HG03196 (cell line): ENCODE results near the gene CHRNB2.

Experiments
- ATAC-seq: cut with Tn5 transposase; IDR thresholded peaks from one replicate; pipeline ENCODE4 v1.9.1; 2021; ENCODE audit not compliant: unreplicated experiment

The CHRNB2 gene

DNA sequence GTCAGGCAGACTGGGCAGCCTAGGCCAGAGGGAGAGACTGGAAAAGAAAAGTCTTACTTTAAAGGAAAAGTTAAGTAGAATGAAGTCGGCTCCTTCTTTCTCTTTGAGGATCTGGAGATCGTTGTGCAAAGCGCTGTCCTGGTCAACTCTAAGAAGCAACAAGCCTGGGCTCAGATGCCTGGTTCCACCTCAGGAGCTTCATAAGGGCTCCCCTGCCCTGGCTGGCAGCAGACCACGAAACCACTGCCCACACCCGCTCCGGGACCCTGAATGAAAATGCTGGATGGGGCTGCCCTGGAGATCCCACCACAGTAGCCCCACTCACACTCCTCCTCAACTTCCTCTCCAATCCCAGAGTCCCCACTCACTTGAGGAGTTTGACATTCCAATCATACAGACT, 15.5 kb upstream of the CHRNB2 start:
- ATAC-seq = no peak

GRCh38 chr1:154553056-154554030, 14.2 kb upstream of the CHRNB2 start:
- ATAC-seq = no peak

DNA sequence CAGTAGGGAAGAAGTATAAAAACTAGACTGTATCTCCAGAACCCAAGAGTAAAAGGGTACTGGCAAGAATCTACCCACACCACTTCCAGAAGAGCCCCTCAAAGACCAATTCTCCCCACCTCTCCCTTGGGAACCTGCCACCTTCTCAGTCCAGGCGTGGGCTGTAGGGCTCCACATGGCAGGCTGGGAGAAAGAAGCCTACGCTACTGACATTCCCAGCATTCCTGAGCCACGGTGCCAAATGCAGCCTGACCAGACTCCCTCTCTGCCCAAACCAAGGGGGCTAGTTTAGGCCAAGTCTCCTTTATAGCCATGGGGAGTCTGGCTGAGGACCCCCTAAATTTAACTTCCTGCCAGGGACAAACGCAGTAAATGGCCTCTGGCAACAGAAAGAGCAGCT, 11.2 kb upstream of the CHRNB2 start:
- no peak for ATAC-seq

GRCh38 chr1:154557248-154557938, 10.2 kb upstream of the CHRNB2 start:
- no peak for ATAC-seq

GRCh38 chr1:154557939-154558719, 9.4 kb upstream of the CHRNB2 start, which contains the start of gene UBE2Q1:
Gene UBE2Q1 (minus strand): TSS chr1:154558662. CDS start chr1:154558553, 109 bp downstream.
- peak; percentile 9 for ATAC-seq

GRCh38 chr1:154558720-154559465, 8.7 kb upstream of the CHRNB2 start:
- ATAC-seq = peak; percentile 85

DNA sequence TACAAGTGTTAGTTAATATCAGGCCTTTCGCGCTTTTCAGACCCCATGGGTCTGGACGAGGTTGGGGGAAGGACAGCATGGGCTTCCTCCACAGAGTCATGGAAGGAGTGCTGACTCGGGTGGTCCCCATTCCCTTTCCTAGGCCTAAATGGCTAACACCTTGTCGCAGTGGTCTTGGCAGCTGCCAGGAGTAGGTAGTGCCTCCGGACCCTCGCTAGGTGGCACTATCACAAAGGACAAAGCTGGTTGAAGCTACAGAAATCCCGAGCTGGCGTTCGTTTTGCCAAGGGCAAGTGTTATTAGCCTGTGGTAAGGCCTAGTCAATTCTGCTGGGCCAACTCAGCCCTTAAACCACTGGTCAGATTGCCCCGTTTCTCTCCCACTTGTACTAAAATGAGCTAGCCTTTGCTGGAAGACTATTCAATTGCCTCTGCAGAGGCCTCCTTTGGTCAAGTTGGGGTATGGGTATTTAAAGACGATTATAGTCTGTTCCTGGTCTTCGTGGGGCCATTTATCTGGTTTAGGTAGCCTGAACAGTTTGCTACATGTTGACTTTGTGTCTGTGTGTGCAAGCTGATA, 8.0 kb upstream of the CHRNB2 start:
- peak; percentile 42 for ATAC-seq

GRCh38 chr1:154565876-154566275, 1.7 kb upstream of the CHRNB2 start:
- ATAC-seq = no peak

GRCh38 chr1:154568157-154568815, 708 bp downstream of the CHRNB2 start:
- ATAC-seq = no peak

GRCh38 chr1:154571244-154571963, 3.8 kb downstream of the CHRNB2 start:
- ATAC-seq = no peak

GRCh38 chr1:154571964-154572288, 4.3 kb downstream of the CHRNB2 start:
- ATAC-seq = no peak

DNA sequence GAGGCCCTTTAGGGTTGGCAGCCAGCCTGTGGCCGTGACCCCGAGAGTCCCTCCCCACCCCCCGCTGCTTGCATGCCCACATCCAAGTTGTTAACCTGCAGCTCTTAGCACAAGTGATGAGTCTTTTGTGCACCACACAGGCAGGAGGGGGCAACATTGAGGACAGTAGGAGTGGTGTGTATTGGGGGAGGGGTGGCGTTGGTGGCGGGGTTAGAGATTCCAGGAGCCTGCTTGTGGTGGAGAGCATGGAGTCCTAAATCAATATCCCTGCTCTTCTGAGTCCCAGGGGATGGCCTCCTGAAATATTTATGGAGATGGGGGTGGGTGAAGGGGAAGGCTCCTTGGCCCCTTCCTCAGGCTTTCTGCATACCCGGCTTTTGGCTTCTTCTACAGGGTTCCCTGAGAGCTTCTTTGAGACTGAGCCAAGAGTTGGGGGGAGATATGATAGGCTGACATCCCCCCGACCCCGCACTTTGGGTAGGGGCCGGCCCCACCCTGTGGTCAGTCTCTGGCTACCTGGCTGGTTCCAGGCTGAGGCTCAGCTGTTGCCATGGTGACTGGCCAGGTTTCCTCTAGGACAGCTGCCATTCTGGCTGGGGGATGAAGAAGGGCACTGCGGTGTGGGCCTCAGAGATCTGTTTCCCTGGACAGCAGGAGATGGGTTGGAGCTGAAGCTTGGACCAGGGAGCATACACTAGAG, 5.0 kb downstream of the CHRNB2 start:
- no peak for ATAC-seq

DNA sequence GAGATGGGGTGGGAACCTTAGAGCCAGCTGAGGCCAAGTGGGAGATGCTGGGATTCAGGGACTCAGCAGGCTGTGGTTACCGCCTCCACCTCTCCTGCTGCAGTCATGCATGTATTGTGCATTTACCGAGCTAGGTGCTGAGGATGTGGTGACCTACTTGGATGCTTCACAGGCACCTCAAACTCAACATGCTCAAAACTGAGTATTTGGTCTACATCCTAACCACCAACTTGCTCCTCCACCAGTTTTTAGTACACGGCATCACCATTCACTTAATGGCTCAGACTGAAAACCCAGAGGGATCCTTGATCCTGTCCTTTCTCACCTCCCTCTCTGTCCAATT, 5.6 kb downstream of the CHRNB2 start:
- no peak for ATAC-seq

GRCh38 chr1:154574716-154575115, 7.1 kb downstream of the CHRNB2 start:
- ATAC-seq = no peak

GRCh38 chr1:154575147-154575927, 7.8 kb downstream of the CHRNB2 start:
- no peak for ATAC-seq

- no peak for ATAC-seq
These were observed 8.5 kb downstream of the CHRNB2 start for GRCh38 chr1:154575951-154576566.

- no peak for ATAC-seq
These were observed 9.9 kb downstream of the CHRNB2 start for GRCh38 chr1:154577346-154578057.
